ENCODE measurements around the gene ELOB. TPM values are rescaled to one million over a fixed set of nuclear protein-coding genes. Genes with fewer than 3 reads are reported as not detected.

Gene ELOB
- total and polyA plus RNA-seq, 2 of the 8 experiments (the other 6 are each of a cell fraction or from before 2014, with no cell fraction given) = 237 to 1,357 TPM

GRCh38 chr16:2792940-2793339 is 15.9 kb upstream of the ELOB start:
- no peak overlapping the region for H4K8ac ChIP-seq (ENCODE audit: extremely low read depth, insufficient read depth, low read length)
- no peak overlapping the region for H3K4me2 ChIP-seq (ENCODE audit: insufficient read depth in 1 of 2, low read depth in 2 of 2, low read length in 2 of 2)
- no peak overlapping the region for H2BK20ac ChIP-seq (ENCODE audit: low read length)
- no peak overlapping the region for H4K91ac ChIP-seq (replicated peaks; ENCODE audit: insufficient read length, low read length)
- no peak overlapping the region for H2AFZ ChIP-seq (ENCODE audit: low read length)
- no peaks in the 10 kb centered on the region for H3K79me1 ChIP-seq (ENCODE audit: low read depth, low read length)
- no peak overlapping the region for H2BK120ac ChIP-seq (replicated peaks; ENCODE audit: low read depth, low read length)
- FAIRE-seq = no peak
- H3K4me1 ChIP-seq (replicated peaks in 1 of 4; ENCODE audit: control insufficient read depth in 3 of 4, insufficient read depth in 4 of 4, low read length in 3 of 4) = 0 out of 7 replicates have a peak, but pooled peaks cover 0 to 3% (median 0%) of the 10 kb centered on the region in 4 experiments
- H4K5ac ChIP-seq (ENCODE audit: insufficient read length, low read depth, low read length) = no peak overlapping the region
- H3K79me2 ChIP-seq (ENCODE audit: control insufficient read depth in 1 of 2, insufficient read depth in 2 of 2, low read length in 2 of 2) = no peaks in the 10 kb centered on the region
- H3K23me2 ChIP-seq (ENCODE audit: low read depth, low read length) = no peaks in the 10 kb centered on the region
- H3K9ac ChIP-seq (replicated peaks in 1 of 4; ENCODE audit: extremely low read depth in 1 of 4, low read depth in 3 of 4, low read length in 3 of 4) = no peak overlapping the region
- H3K36me3 ChIP-seq (ENCODE audit: control insufficient read depth in 2 of 4, insufficient read depth in 4 of 4, low read length in 3 of 4) = no peaks in the 10 kb centered on the region
- no peak overlapping the region for H3K4ac ChIP-seq (replicated peaks; ENCODE audit: insufficient read length, low read depth, low read length)
- no peaks in the 10 kb centered on the region for H3K9me3 ChIP-seq (ENCODE audit: insufficient read depth in 2 of 2, low read depth in 1 of 2, low read length in 1 of 2)
- ChIA-PET POLR2A (ENCODE audit: partially characterized antibody) (interaction anchor here (1.2 to 1.6 kb wide), 2 partner anchors 16 to 17 kb away, joined by 3 read pairs; partner anchors contain the start of gene ELOB), CTCF (ENCODE audit: partially characterized antibody) (interaction anchor here (1.1 to 1.5 kb wide), 3 partner anchors 10 to 144 kb away, joined by 3 to 6 read pairs (median 3); no protein-coding TSS in a partner anchor)
- H4K20me1 ChIP-seq (replicated peaks in 1 of 2; ENCODE audit: control insufficient read depth in 1 of 2, insufficient read depth in 2 of 2, low read length in 2 of 2) = no peaks in the 10 kb centered on the region
- 91% methylated on average over 10 of the region's 10 CpGs; no CpG with 5 or more reads in 1 of the 2 experiments for WGBS, 2 experiments (ENCODE audit: extremely low coverage in 1 of 2, insufficient coverage in 1 of 2, insufficient read length in 1 of 2, insufficient replicate concordance in 2 of 2, low coverage in 1 of 2, low lambda C conversion rate in 2 of 2, missing lambda C conversion rate in 1 of 2)
- H2BK12ac ChIP-seq (ENCODE audit: low read depth, low read length) = no peak overlapping the region
- no peak overlapping the region for H3K23ac ChIP-seq (ENCODE audit: insufficient read length)
- H2BK5ac ChIP-seq (ENCODE audit: low read depth, low read length) = no peak overlapping the region
- H2BK15ac ChIP-seq (ENCODE audit: low read length) = no peak overlapping the region
- H3K56ac ChIP-seq (replicated peaks; ENCODE audit: insufficient read length, low read depth, low read length) = no peak overlapping the region
- H3K27me3 ChIP-seq (replicated peaks in 1 of 4; ENCODE audit: control insufficient read depth in 3 of 4, extremely low read depth in 1 of 4, insufficient read depth in 3 of 4, low read length in 3 of 4) = no peaks in the 10 kb centered on the region; a peak in 1 of 7 replicates
- no peak overlapping the region for H3K14ac ChIP-seq (ENCODE audit: insufficient read length)
- DNase-seq (ENCODE audit: low read depth in 1 of 2, low spot score in 2 of 2) = no peak
- H2AK5ac ChIP-seq (ENCODE audit: low read depth, low read length) = no peak overlapping the region
- H3K4me3 ChIP-seq (ENCODE audit: extremely low read depth in 1 of 4, insufficient read depth in 2 of 4, low read depth in 3 of 4, low read length in 4 of 4) = no peak overlapping the region
- H3K27ac ChIP-seq (ENCODE audit: low read depth, low read length) = no peak overlapping the region
- no peak overlapping the region for H3K18ac ChIP-seq (ENCODE audit: extremely low read depth, low read length)
- TF ChIP-seq ATF2 (IDR thresholded peaks at IDR 0.05; ENCODE audit: low read length) = no peak
- no peak for TF ChIP-seq SIN3A (conservative IDR thresholded peaks at IDR 0.05 in 1 of 2, IDR thresholded peaks at IDR 0.05 in 1 of 2; ENCODE audit: low read depth in 1 of 2, low read length in 2 of 2)
